ENCODE data around the gene GALNTL6.

Gene GALNTL6

DNA sequence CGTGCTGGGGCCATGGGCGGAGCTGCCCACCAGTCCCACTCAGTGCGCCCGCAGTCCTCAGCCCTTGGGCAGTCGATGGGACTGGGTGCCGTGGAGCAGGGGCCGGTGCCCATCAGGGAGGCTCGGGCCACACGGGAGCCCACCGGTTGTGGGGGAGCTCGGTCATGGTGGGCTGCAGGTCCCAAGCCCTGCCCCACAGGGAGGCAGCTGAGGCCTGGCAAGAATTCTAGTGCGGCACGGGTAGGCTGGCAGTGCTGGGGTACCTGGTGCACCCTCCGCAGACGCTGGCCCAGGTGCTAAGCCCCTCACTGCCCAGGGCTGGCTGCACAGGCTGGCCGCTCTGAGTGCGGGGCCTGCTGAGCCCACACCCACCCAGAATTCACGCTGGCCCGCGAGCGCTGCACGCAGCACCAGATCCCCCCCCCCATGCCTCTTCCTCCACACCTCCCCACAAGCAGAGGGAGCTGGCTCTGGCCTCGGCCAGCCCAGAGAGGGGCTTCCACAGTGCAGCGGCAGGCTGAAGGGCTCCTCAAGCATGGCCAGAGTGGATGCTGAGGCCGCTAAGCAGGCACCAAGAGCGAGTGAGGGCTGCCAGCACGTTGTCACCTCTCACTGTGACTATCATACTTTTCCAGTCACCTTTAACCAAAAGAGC lies 564.4 kb downstream of the GALNTL6 start:
- no peaks in the 10 kb centered on the region for H3K27me3 Mint-ChIP-seq (ENCODE audit: low read depth, poor library complexity)
- peaks cover 24% of the 10 kb centered on the region for H3K9me3 Mint-ChIP-seq
- H3K36me3 Mint-ChIP-seq (ENCODE audit: low read depth), result no peaks in the 10 kb centered on the region
- H3K4me3 Mint-ChIP-seq, result no peak overlapping the region
- DNase-seq, result no peak
- no peaks in the 10 kb centered on the region for H3K4me1 Mint-ChIP-seq
- TF ChIP-seq, protein P1, sequence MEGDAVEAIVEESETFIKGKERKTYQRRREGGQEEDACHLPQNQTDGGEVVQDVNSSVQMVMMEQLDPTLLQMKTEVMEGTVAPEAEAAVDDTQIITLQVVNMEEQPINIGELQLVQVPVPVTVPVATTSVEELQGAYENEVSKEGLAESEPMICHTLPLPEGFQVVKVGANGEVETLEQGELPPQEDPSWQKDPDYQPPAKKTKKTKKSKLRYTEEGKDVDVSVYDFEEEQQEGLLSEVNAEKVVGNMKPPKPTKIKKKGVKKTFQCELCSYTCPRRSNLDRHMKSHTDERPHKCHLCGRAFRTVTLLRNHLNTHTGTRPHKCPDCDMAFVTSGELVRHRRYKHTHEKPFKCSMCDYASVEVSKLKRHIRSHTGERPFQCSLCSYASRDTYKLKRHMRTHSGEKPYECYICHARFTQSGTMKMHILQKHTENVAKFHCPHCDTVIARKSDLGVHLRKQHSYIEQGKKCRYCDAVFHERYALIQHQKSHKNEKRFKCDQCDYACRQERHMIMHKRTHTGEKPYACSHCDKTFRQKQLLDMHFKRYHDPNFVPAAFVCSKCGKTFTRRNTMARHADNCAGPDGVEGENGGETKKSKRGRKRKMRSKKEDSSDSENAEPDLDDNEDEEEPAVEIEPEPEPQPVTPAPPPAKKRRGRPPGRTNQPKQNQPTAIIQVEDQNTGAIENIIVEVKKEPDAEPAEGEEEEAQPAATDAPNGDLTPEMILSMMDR (IDR thresholded peaks at IDR 0.05), result no peak
- no peak overlapping the region for H3K27ac Mint-ChIP-seq

DNA sequence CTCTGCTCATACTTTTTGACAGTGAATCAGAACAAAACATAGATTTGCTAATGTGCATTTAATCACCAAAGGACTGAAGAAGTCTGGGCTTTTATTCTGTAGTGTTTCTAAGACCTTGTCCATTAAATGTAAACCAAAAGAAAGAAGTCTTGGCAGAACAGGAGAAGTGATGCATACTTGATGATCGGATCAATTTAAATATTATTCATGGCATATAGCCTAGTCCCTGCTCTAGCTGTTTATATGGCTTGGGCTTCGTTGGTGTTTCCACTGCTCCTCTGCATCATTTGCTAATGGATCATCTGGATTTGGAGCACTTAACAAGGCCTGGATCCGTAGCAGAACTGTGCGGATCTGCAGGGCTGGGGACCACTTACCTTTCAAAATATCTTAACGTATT lies 566.6 kb downstream of the GALNTL6 start:
- no peak overlapping the region for H3K4me3 Mint-ChIP-seq
- H3K27me3 Mint-ChIP-seq (ENCODE audit: low read depth, poor library complexity), result no peaks in the 10 kb centered on the region
- H3K27ac Mint-ChIP-seq, result no peak overlapping the region
- peaks cover 24% of the 10 kb centered on the region for H3K9me3 Mint-ChIP-seq
- no peak for DNase-seq
- no peaks in the 10 kb centered on the region for H3K36me3 Mint-ChIP-seq (ENCODE audit: low read depth)
- TF ChIP-seq, protein P1 (IDR thresholded peaks at IDR 0.05), result no peak
- no peaks in the 10 kb centered on the region for H3K4me1 Mint-ChIP-seq

DNA sequence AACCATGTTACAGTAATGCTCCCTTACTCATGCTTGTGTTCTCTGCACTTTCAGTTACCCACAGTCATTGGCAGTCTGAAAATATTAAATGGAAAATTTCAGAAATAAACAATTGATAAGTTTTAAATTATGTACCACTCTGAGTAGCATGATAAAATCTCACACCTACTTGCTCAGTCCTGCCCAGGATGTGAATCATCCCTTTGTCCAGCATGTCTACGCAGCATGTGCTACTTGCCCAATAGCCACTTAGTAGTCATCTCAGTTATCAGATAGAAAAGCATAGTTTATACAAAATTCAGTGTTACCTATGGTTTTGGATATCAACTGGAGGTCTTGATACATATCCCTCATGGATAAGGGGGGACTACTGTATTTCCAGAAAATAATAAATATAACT lies 577.1 kb downstream of the GALNTL6 start:
- Mint-ChIP-seq H3K27ac (no peak overlapping the region), H3K4me3 (no peak overlapping the region), H3K4me1 (no peaks in the 10 kb centered on the region), H3K27me3 (ENCODE audit: low read depth, poor library complexity) (no peaks in the 10 kb centered on the region), H3K9me3 (no peaks in the 10 kb centered on the region), H3K36me3 (ENCODE audit: low read depth) (no peaks in the 10 kb centered on the region)
- DNase-seq, result no peak
- TF ChIP-seq, protein P1 (IDR thresholded peaks at IDR 0.05), result no peak

- no peak for DNase-seq
- no peaks in the 10 kb centered on the region for H3K4me1 Mint-ChIP-seq
- no peaks in the 10 kb centered on the region for H3K27me3 Mint-ChIP-seq (ENCODE audit: low read depth, poor library complexity)
Observed at GRCh38 chr4:172392741-172393140, 579.5 kb downstream of the GALNTL6 start.

DNA sequence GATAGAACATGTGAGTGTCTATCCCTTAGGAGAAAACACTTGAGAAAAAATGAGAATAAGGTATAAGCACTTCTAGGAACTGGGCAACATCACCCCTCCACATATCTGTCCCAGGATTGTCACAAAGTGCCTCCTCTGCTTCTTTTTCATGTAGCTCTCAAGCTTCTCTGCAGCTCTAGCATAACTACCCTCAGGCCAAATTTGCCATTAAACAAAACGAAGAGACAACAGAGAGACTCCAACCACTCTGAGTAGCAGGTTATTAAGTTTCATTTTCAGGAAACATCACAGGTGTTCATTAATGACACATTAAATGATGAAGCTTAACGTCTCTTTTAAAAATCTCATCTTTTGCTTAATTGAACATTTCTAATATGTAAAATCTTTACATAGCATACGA lies 580.0 kb downstream of the GALNTL6 start:
- Mint-ChIP-seq H3K36me3 (ENCODE audit: low read depth) (no peaks in the 10 kb centered on the region), H3K4me1 (no peaks in the 10 kb centered on the region)

More at GRCh38 chr4:172392741-172393140, 579.5 kb downstream of the GALNTL6 start:
- Mint-ChIP-seq H3K9me3 (no peaks in the 10 kb centered on the region), H3K27ac (no peak overlapping the region), H3K36me3 (ENCODE audit: low read depth) (no peaks in the 10 kb centered on the region), H3K4me3 (no peak overlapping the region)
- TF ChIP-seq, protein P1 (IDR thresholded peaks at IDR 0.05), result no peak

More for the DNA sequence above, 580.0 kb downstream of the GALNTL6 start:
- TF ChIP-seq, protein P1 (IDR thresholded peaks at IDR 0.05), result no peak
- Mint-ChIP-seq H3K27me3 (ENCODE audit: low read depth, poor library complexity) (no peaks in the 10 kb centered on the region), H3K9me3 (no peaks in the 10 kb centered on the region), H3K4me3 (no peak overlapping the region), H3K27ac (no peak overlapping the region)
- no peak for DNase-seq
